K562 (cell line): ENCODE measurements around the gene TMEM179. TPM values are rescaled to one million over a fixed set of nuclear protein-coding genes. Genes with fewer than 3 reads are reported as not detected.

Experiments
- ATAC-seq: fragments of 200-7000 bp; cut with Tn5 transposase; 3 replicates; pipeline ENCODE4 v1.9.1; 2020; ENCODE audit warnings: moderate library complexity
- BruUV-seq: library from RNA; stranded (reverse); fragments of 400-500 nt; replicated peaks from 2 replicates; lab custom pipeline; 2021; lab: Mats Ljungman, UMichigan
- CTCF ChIA-PET: fragments of 300-600 bp; formaldehyde crosslinking; extraction: SDS; loops from one replicate; lab custom pipeline; 2021; ENCODE audit warnings: low intra/inter-chr PET ratio; lab: Yijun Ruan, JAX
- POLR2A ChIA-PET: fragments of 300-600, 350-650 bp; sonication (Branson Sonifier 250); formaldehyde crosslinking; extraction: SDS; loops from one replicate; lab custom pipeline; 2021; ENCODE audit warnings: antibody characterized with exemption, inconsistent platforms; lab: Yijun Ruan, JAX
- DNase-seq, 4 experiments: peaks; one replicate each; pipeline versions ENCODE4 v3.0.0 to v3.0.0-alpha.2; 2011 to 2018; ENCODE audit warnings: low spot score in 3 of 4, mixed read lengths in 3 of 4; ENCODE audit errors: extremely low read depth in 1 of 4
- FAIRE-seq: peaks from 2 replicates; lab custom pipeline; 2011; peaks lifted over from hg19 to GRCh38; lab: Jason Lieb, UNC
- H2AFZ ChIP-seq: 2 replicates; pipeline ENCODE4 v1.6.0; 2011; ENCODE audit warnings: low read depth, low read length, control low read depth, inconsistent platforms
- H3K27ac ChIP-seq: fragments of 200-600 bp; 3 replicates; pipeline ENCODE4 v1.8.0; 2011; ENCODE audit warnings: low read depth, mild to moderate bottlenecking, control low read depth, inconsistent platforms, low read length, moderate library complexity, mixed read lengths; ENCODE audit errors: extremely low read depth
- H3K27me3 ChIP-seq, 2 experiments: fragments of 300-600 bp in 1 of 2; 2 replicates in 1 of 2; 3 replicates in 1 of 2; pipeline versions ENCODE4 v1.6.0 to v1.8.0; 2011; ENCODE audit warnings: inconsistent platforms in 2 of 2, low read length in 2 of 2, mild to moderate bottlenecking in 1 of 2, mixed read lengths in 1 of 2, moderate library complexity in 1 of 2; ENCODE audit not compliant: control insufficient read depth in 2 of 2, insufficient read depth in 2 of 2
- H3K36me3 ChIP-seq: fragments of 300-600 bp; 3 replicates; pipeline ENCODE4 v1.8.0; 2011; ENCODE audit warnings: mild to moderate bottlenecking, low read length, inconsistent platforms; ENCODE audit not compliant: control insufficient read depth, insufficient read depth
- H3K4me1 ChIP-seq, 2 experiments: fragments of 200-600 bp in 1 of 2; replicated peaks in 1 of 2; 2 replicates in 1 of 2; 3 replicates in 1 of 2; pipeline versions ENCODE4 v1.5.1 to v1.8.0; 2011; ENCODE audit warnings: inconsistent platforms in 2 of 2, low read length in 2 of 2, mild to moderate bottlenecking in 1 of 2, mixed read lengths in 1 of 2, moderate library complexity in 1 of 2; ENCODE audit not compliant: control insufficient read depth in 2 of 2, insufficient read depth in 2 of 2
- H3K4me2 ChIP-seq: 2 replicates; pipeline ENCODE4 v1.6.1; 2011; ENCODE audit warnings: low read length, control low read depth, inconsistent platforms, mixed read lengths; ENCODE audit not compliant: insufficient read depth
- H3K4me3 ChIP-seq: fragments of 200-600 bp; sonication (generic), shearing (Covaris generic); 2 replicates; pipeline ENCODE4 v1.5.1; 2016; ENCODE audit warnings: control low read depth, inconsistent platforms
- H3K79me2 ChIP-seq: fragments of 200-600 bp; 3 replicates; pipeline ENCODE4 v1.8.0; 2011; ENCODE audit warnings: low read length, inconsistent platforms; ENCODE audit not compliant: control insufficient read depth, insufficient read depth
- H3K9ac ChIP-seq, 2 experiments: 2 replicates each; pipeline versions ENCODE4 v1.6.0 to v1.6.1; 2011; ENCODE audit warnings: low read depth in 2 of 2, low read length in 2 of 2, control low read depth in 1 of 2, inconsistent platforms in 1 of 2, mild to moderate bottlenecking in 1 of 2, mixed read lengths in 1 of 2; ENCODE audit not compliant: insufficient read depth in 1 of 2
- H3K9me1 ChIP-seq: one replicate; pipeline ENCODE4 v1.6.0; 2011; ENCODE audit warnings: inconsistent platforms, mild to moderate bottlenecking, low read length, moderate library complexity; ENCODE audit not compliant: control insufficient read depth, insufficient read depth
- H3K9me3 ChIP-seq: replicated peaks from 2 replicates; pipeline ENCODE4 v1.5.1; 2011; ENCODE audit warnings: low read depth, low read length, inconsistent platforms; ENCODE audit not compliant: control insufficient read depth, insufficient read depth
- H4K20me1 ChIP-seq: replicated peaks from 2 replicates; pipeline ENCODE4 v1.6.1; 2011; ENCODE audit warnings: low read length, inconsistent platforms, mixed read lengths; ENCODE audit not compliant: control insufficient read depth, insufficient read depth
- ARID1B ChIP-seq: fragments of 450-650 bp; IDR thresholded peaks from 2 replicates; pipeline ENCODE4 v1.6.1; 2016; ENCODE audit warnings: antibody characterized with exemption, mild to moderate bottlenecking, inconsistent platforms
- CHD1 ChIP-seq: fragments of 200-600 bp; sonication (generic); IDR thresholded peaks from one replicate; pipeline ENCODE4 v1.6.1; 2012; ENCODE audit warnings: mild to moderate bottlenecking, moderate library complexity, low read length, inconsistent platforms
- CHD7 ChIP-seq: fragments of 200-600 bp; sonication (generic); IDR thresholded peaks from one replicate; pipeline ENCODE4 v1.6.1; 2012; ENCODE audit warnings: mild to moderate bottlenecking, low read depth, low read length, inconsistent platforms
- CREB3 ChIP-seq: fragments of 450-650 bp; conservative IDR thresholded peaks from 2 replicates; pipeline ENCODE4 v1.6.1; 2016; ENCODE audit warnings: missing genetic modification characterization, low read depth, mild to moderate bottlenecking, missing compliant biosample characterization, moderate library complexity
- GTF2E2 ChIP-seq: fragments of 200-800 bp; sonication (Bioruptor generic); IDR thresholded peaks from 2 replicates; pipeline ENCODE4 v1.6.1; 2016; ENCODE audit warnings: missing genetic modification characterization, missing compliant biosample characterization
- NEUROD1 ChIP-seq: fragments of 150-350 bp; IDR thresholded peaks from 2 replicates; pipeline ENCODE4 v1.6.1; 2014; ENCODE audit warnings: borderline replicate concordance, low read length, low read depth; ENCODE audit not compliant: partially characterized antibody
- PML ChIP-seq: IDR thresholded peaks from 2 replicates; pipeline ENCODE4 v1.6.1; 2012; ENCODE audit warnings: low read length, inconsistent platforms
- SETDB1 ChIP-seq: IDR thresholded peaks from one replicate; pipeline ENCODE4 v1.6.1; 2012; ENCODE audit warnings: low read length, control low read depth, inconsistent platforms
- TRIM28 ChIP-seq: fragments of 450-650 bp; IDR thresholded peaks from 2 replicates; pipeline ENCODE4 v1.6.1; 2017
- ZNF785 ChIP-seq: fragments of 250-450 bp; sonication (Bioruptor Pico); IDR thresholded peaks from 2 replicates; pipeline ENCODE4 v1.4.0; 2020; ENCODE audit warnings: mild to moderate bottlenecking
- WGBS: fragments of 100-300 bp; shearing (Covaris generic); methylation state at CpG from one replicate; pipeline ENCODE4 v1.1.6; 2016; ENCODE audit warnings: low coverage, mixed read lengths; ENCODE audit not compliant: insufficient coverage; ENCODE audit errors: missing lambda C conversion rate; 5-methylcytosine and 5-hydroxymethylcytosine counted together
- in situ Hi-C: fragments of 300-500 bp; cut with MboI; formaldehyde crosslinking; loops from 4 replicates; pipeline ENCODE4 v1.15.0; 2018; ENCODE audit warnings: inconsistent platforms, mixed read lengths
- intact Hi-C: fragments of 100-400 bp; cut with micrococcal nuclease; formaldehyde crosslinking; loops from 2 replicates; pipeline ENCODE4 v1.14.2; 2022
- polyA plus RNA-seq, 8 experiments: library from polyadenylated mRNA; depleted of rRNA in 4 of 8; stranded (reverse) in 5 of 8; unstranded in 3 of 8; fragments of >200 nt; fragmentation: Nextera tagmentation in 2 of 8; fragmentation: Illumina TruSeq in 1 of 8; extraction: Ambion mirVana in 2 of 8; extraction: Trizol in 1 of 8; gene quantifications; 2 replicates each; pipeline versions ENCODE4 v1.2.1 to v1.2.3, GENCODE V29; 2011 to 2014; ENCODE audit warnings: inconsistent platforms in 1 of 8, missing spikeins in 1 of 8
- total RNA-seq, 7 experiments: library from RNA; depleted of rRNA in 6 of 7; stranded (reverse); fragments of >200 nt in 6 of 7; fragmentation: Illumina TruSeq in 2 of 7; extraction: Trizol in 2 of 7; gene quantifications; 2 replicates each; pipeline versions ENCODE4 v1.2.1 to v1.2.3, GENCODE V29; 2011 to 2021; ENCODE audit warnings: low replicate concordance in 1 of 7

The TMEM179 gene
- total and polyA plus RNA-seq, 9 of the 15 experiments (the other 6 are each of a cell fraction or from before 2014, with no cell fraction given) = not detected

- FAIRE-seq = no peak
- TF ChIP-seq ARID1B = no peak
- no peak for TF ChIP-seq PML
- no peak for TF ChIP-seq GTF2E2 (tag)
- TF ChIP-seq TRIM28 = no peak
- no peak for TF ChIP-seq ZNF785 (CRISPR knock-in tag)
- TF ChIP-seq CHD1 = no peak
- TF ChIP-seq NEUROD1 = no peak
- TF ChIP-seq SETDB1 = no peak
- no peak for TF ChIP-seq CHD7
- no peak for TF ChIP-seq CREB3 (tag)
Measured at GRCh38 chr14:104611881-104612280, 7.3 kb upstream of the TMEM179 start.

More at GRCh38 chr14:104611881-104612280, 7.3 kb upstream of the TMEM179 start:
- Histone ChIP-seq H3K27ac (no peak overlapping the region), H3K4me1 (no peaks in the 10 kb centered on the region), H3K9ac (no peak overlapping the region), H4K20me1 (no peaks in the 10 kb centered on the region), H3K36me3 (no peaks in the 10 kb centered on the region), H3K4me3 (no peak overlapping the region), H3K79me2 (no peaks in the 10 kb centered on the region), H3K4me2 (no peak overlapping the region), H2AFZ (no peak overlapping the region), H3K9me3 (no peaks in the 10 kb centered on the region), H3K27me3 (peaks cover 0 to 7% of the 10 kb centered on the region in 2 experiments; a peak in 1 of 5 replicates), H3K9me1 (no peaks in the 10 kb centered on the region)
- no TSS peak for BruUV-seq
- in situ Hi-C loops (no loop called here), intact Hi-C loops (no loop called here)
- DNase-seq = no peak
- ChIA-PET CTCF (no interaction called here), POLR2A (no interaction called here)
- WGBS = 0% methylated on average over 6 of the region's 8 CpGs
- no peak for ATAC-seq
